Heart right ventricle (tissue), 16 donors: Measurements from ENCODE around the gene COL21A1. TPM values are rescaled to one million over a fixed set of nuclear protein-coding genes. Genes with fewer than 3 reads are reported as not detected.

ENCODE experiments used
- ATAC-seq, 8 donors: fragments of 200-7000 bp; cut with Tn5 transposase; one replicate each; pipeline ENCODE4 v1.9.1; 2020; ENCODE audit warnings: mild to moderate bottlenecking in 8 of 8, moderate library complexity in 8 of 8, moderate number of reproducible peaks in 1 of 8
- DNase-seq, 2 donors: peaks; one replicate each; pipeline ENCODE4 v3.0.0-alpha.2; 2020
- H3K27ac ChIP-seq, 10 donors: fragments of 200-600 bp; sonication (generic) in 2 of 10; one replicate each; pipeline versions ENCODE4 v1.5.0 to v1.8.0; 2020 to 2022; ENCODE audit warnings: mild to moderate bottlenecking in 3 of 10
- H3K27me3 ChIP-seq, 7 donors: fragments of 200-600 bp; one replicate each; pipeline ENCODE4 v1.8.0; 2021 to 2022; ENCODE audit warnings: mild to moderate bottlenecking in 2 of 7
- H3K36me3 ChIP-seq, 9 donors: fragments of 200-600 bp; sonication (generic) in 1 of 9; one replicate each; pipeline versions ENCODE4 v1.5.0 to v1.8.0; 2020 to 2022; ENCODE audit warnings: mild to moderate bottlenecking in 2 of 9
- H3K4me1 ChIP-seq, 9 donors: fragments of 200-600 bp; sonication (generic) in 1 of 9; one replicate each; pipeline versions ENCODE4 v1.5.0 to v1.8.0; 2020 to 2022; ENCODE audit warnings: mild to moderate bottlenecking in 4 of 9
- H3K4me3 ChIP-seq, 10 donors: fragments of 200-600 bp; sonication (generic) in 2 of 10; one replicate each; pipeline versions ENCODE4 v1.5.0 to v1.8.0; 2020 to 2022; ENCODE audit warnings: mild to moderate bottlenecking in 7 of 10, moderate library complexity in 2 of 10
- H3K9me3 ChIP-seq, 11 donors: fragments of 200-600 bp in 10 of 11; sonication (generic) in 2 of 11; one replicate each; pipeline versions ENCODE4 v1.5.0 to v1.8.0; 2013 to 2022; ENCODE audit warnings: mild to moderate bottlenecking in 2 of 11, control low read depth in 1 of 11, moderate library complexity in 1 of 11
- CTCF ChIP-seq, 9 donors: fragments of 200-600 bp; sonication (generic) in 2 of 9; IDR thresholded peaks; one replicate each; pipeline versions ENCODE4 v1.5.0 to v1.8.0; 2021 to 2022; ENCODE audit warnings: antibody characterized with exemption in 9 of 9, mild to moderate bottlenecking in 5 of 9, moderate library complexity in 1 of 9
- WGBS, 2 donors: extraction: QIAGEN DNeasy Blood & Tissue Kit; methylation state at CpG; one replicate each; pipeline ENCODE4 v1.1.7; 2013; ENCODE audit warnings: inconsistent platforms in 1 of 2; 5-methylcytosine and 5-hydroxymethylcytosine counted together
- intact Hi-C, 10 donors: fragments of 100-400 bp; cut with DNase I; formaldehyde crosslinking; loops; one replicate each; pipeline versions ENCODE4 v1.11.1 to v1.14.2; 2022
- polyA plus RNA-seq, 2 donors: library from polyadenylated mRNA; stranded (reverse); fragments of 200-250 nt; gene quantifications; one replicate each; pipeline ENCODE4 v1.2.3, GENCODE V29; 2013
- total RNA-seq, 10 donors: library from RNA; stranded (reverse); fragmentation: NEBNext Ultra II Directional in 3 of 10; extraction: Animal tissue kit (Norgen Biotek cat#: 25700) in 3 of 10; gene quantifications; one replicate each; pipeline versions ENCODE4 v1.2.1 to v1.2.4, GENCODE V29; 2021 to 2023
- donor health status: Arrhythmogenic right ventricular cardiomyopathy.
- donor health status: ischemic (EF 13 %, LVEDD 7.1; RV severe dilation, severe dysfunction).
- donor health status: healthy with polysubstance abuse.
- donor health status: DM: no; HTN: yes; CAD: no.
- donor health status: DM: no; HTN: no; CAD: no.
- donor health status: ischemic (EF 25% LVEDD 6.9; RV normal size, moderate dysfunction).
- donor health status: ischemic (EF 25% LVEDD 5.7; RV mildly dilated, moderate dysfunction).
- donor health status: healthy.
- donor health status: DM: yes; HTN: yes; CAD: no.
- donor health status: Ischemic cardiomyopathy.
- donor health status: ischemic (EF 35%, LVEDD 5.7; RV mildly dilated, moderate dysfunction).
- donor health status: nonischemic (EF 11% LVEDD 7.7; RV severe dilation, severe dysfunction).
- donor health status: DM: yes; HTN: yes; CAD: no.
- donor health status: PGD.
- donor health status: ischemic (EF 29% LVEDD 5.4; RV normal size, mild dysfunction).
- donor health status: nonischemic (EF 23%, LVEDD 6.1; RV moderate dilation, normal function).

Gene COL21A1
- total and polyA plus RNA-seq, 12 donors, result 11.0 to 171 (median 69.9) TPM

- H3K4me3 ChIP-seq, result no peak overlapping the region
- no peaks in the 10 kb centered on the region for H3K4me1 ChIP-seq
- whole genome bisulfite sequencing, 2 donors, result 0 to 21% methylated on average over 1 of the region's 1 CpG
- no peak for TF ChIP-seq CTCF (IDR thresholded peaks at IDR 0.05)
- H3K27me3 ChIP-seq, result no peaks in the 10 kb centered on the region
- ATAC-seq (no peak), DNase-seq (no peak)
- H3K27ac ChIP-seq, result no peak overlapping the region
- H3K9me3 ChIP-seq, result peaks cover 0 to 9% (median 0%) of the 10 kb centered on the region in 11 donors
- peaks cover 0 to 8% (median 0%) of the 10 kb centered on the region in 9 donors for H3K36me3 ChIP-seq
- intact Hi-C loops, result no loop called here
Observed at GRCh38 chr6:56145616-56146015, 101.8 kb downstream of the COL21A1 start.

- no peaks in the 10 kb centered on the region for H3K4me1 ChIP-seq
- WGBS, 2 donors, result 81 to 90% methylated on average over 4 of the region's 4 CpGs
- no peak for TF ChIP-seq CTCF (IDR thresholded peaks at IDR 0.05)
- ATAC-seq (no peak), DNase-seq (no peak)
- H3K4me3 ChIP-seq, result no peak overlapping the region
- H3K27me3 ChIP-seq, result no peaks in the 10 kb centered on the region
- intact Hi-C loops, result no loop called here
- peaks cover 0 to 8% (median 0%) of the 10 kb centered on the region in 9 donors for H3K36me3 ChIP-seq
- H3K27ac ChIP-seq, result no peak overlapping the region
- H3K9me3 ChIP-seq, result peaks cover 0 to 11% (median 0%) of the 10 kb centered on the region in 11 donors
Observed at GRCh38 chr6:56144538-56145324, 102.6 kb downstream of the COL21A1 start.

GRCh38 chr6:56143796-56144195 lies 103.6 kb downstream of the COL21A1 start:
- H3K27ac ChIP-seq, result no peak overlapping the region

GRCh38 chr6:56140090-56140489 lies 107.3 kb downstream of the COL21A1 start:
- ATAC-seq, result no peak
- H3K9me3 ChIP-seq, result peaks cover 0 to 11% (median 0%) of the 10 kb centered on the region in 11 donors
- no peaks in the 10 kb centered on the region for H3K4me1 ChIP-seq
- peaks cover 0 to 8% (median 0%) of the 10 kb centered on the region in 9 donors for H3K36me3 ChIP-seq
- no peaks in the 10 kb centered on the region for H3K27me3 ChIP-seq
- no peak overlapping the region for H3K4me3 ChIP-seq
- no peak for TF ChIP-seq CTCF (IDR thresholded peaks at IDR 0.05)
- intact Hi-C loops, result no loop called here
- no peak for DNase-seq
- no peak overlapping the region for H3K27ac ChIP-seq

More at GRCh38 chr6:56143796-56144195, 103.6 kb downstream of the COL21A1 start:
- no peaks in the 10 kb centered on the region for H3K4me1 ChIP-seq
- WGBS, 2 donors, result 70 to 82% methylated on average over 2 of the region's 2 CpGs
- no peak for TF ChIP-seq CTCF (IDR thresholded peaks at IDR 0.05)
- peaks cover 0 to 8% (median 0%) of the 10 kb centered on the region in 9 donors for H3K36me3 ChIP-seq
- no peak for ATAC-seq
- H3K4me3 ChIP-seq, result no peak overlapping the region
- DNase-seq, result no peak
- no peaks in the 10 kb centered on the region for H3K27me3 ChIP-seq
- intact Hi-C loops, result no loop called here
- peaks cover 0 to 11% (median 0%) of the 10 kb centered on the region in 11 donors for H3K9me3 ChIP-seq
